OCI-LY1 (cell line): ENCODE results near the gene CYB5RL.

Source experiments
- H2AFZ ChIP-seq: fragments of 200-600 bp; sonication (generic), shearing (Covaris generic); 2 replicates; pipeline ENCODE4 v1.6.0; 2014; ENCODE audit warnings: antibody characterized with exemption, mild to moderate bottlenecking, low read length
- H3F3A ChIP-seq: fragments of 200-600 bp; sonication (generic), shearing (Covaris generic); 2 replicates; pipeline ENCODE4 v1.6.0; 2014; ENCODE audit warnings: mild to moderate bottlenecking, antibody characterized with exemption, low read length, moderate library complexity; ENCODE audit not compliant: insufficient read depth
- H3K27ac ChIP-seq: fragments of 200-600 bp; sonication (generic); 2 replicates; pipeline ENCODE4 v1.5.1; 2014; ENCODE audit warnings: low read length, mixed run types, mild to moderate bottlenecking, low read depth; ENCODE audit not compliant: poor library complexity, severe bottlenecking
- H3K27me3 ChIP-seq: fragments of 200-600 bp; sonication (generic); 2 replicates; pipeline ENCODE4 v1.6.0; 2014; ENCODE audit warnings: antibody characterized with exemption, mild to moderate bottlenecking, low read length, moderate library complexity; ENCODE audit not compliant: insufficient read depth
- H3K36me3 ChIP-seq: fragments of 200-600 bp; sonication (generic); 2 replicates; pipeline ENCODE4 v1.6.1; 2014; ENCODE audit warnings: mild to moderate bottlenecking, antibody characterized with exemption, low read length, moderate library complexity, mixed read lengths; ENCODE audit not compliant: insufficient read depth
- H3K4me1 ChIP-seq: fragments of 200-600 bp; sonication (generic); 2 replicates; pipeline ENCODE4 v1.5.1; 2014; ENCODE audit warnings: mild to moderate bottlenecking, low read length, moderate library complexity; ENCODE audit not compliant: insufficient read depth, severe bottlenecking
- H3K4me2 ChIP-seq: fragments of 200-600 bp; sonication (generic), shearing (Covaris generic); 2 replicates; pipeline ENCODE4 v1.6.1; 2014; ENCODE audit warnings: low read length
- H3K4me3 ChIP-seq: fragments of 200-600 bp; sonication (generic); 2 replicates; pipeline ENCODE4 v1.5.1; 2014; ENCODE audit warnings: low read length, low read depth, mild to moderate bottlenecking, mixed read lengths; ENCODE audit not compliant: poor library complexity, severe bottlenecking
- H3K79me2 ChIP-seq: fragments of 200-600 bp; shearing (Covaris generic); 2 replicates; pipeline ENCODE4 v1.6.1; 2016; ENCODE audit warnings: mixed run types, low read length, mixed read lengths; ENCODE audit not compliant: insufficient read depth
- H3K9ac ChIP-seq: fragments of 200-600 bp; sonication (generic), shearing (Covaris generic); 2 replicates; pipeline ENCODE4 v1.6.1; 2014; ENCODE audit warnings: mild to moderate bottlenecking, low read length, mixed read lengths
- H3K9me2 ChIP-seq: fragments of 200-600 bp; sonication (generic), shearing (Covaris generic); 2 replicates; pipeline ENCODE4 v1.6.1; 2014; ENCODE audit warnings: low read depth, mild to moderate bottlenecking, low read length, mixed read lengths
- H3K9me3 ChIP-seq: fragments of 200-600 bp; shearing (Covaris generic); 2 replicates; pipeline ENCODE4 v1.6.1; 2014; ENCODE audit warnings: low read length, mixed read lengths
- H4K20me1 ChIP-seq: fragments of 200-600 bp; sonication (generic), shearing (Covaris generic); 2 replicates; pipeline ENCODE4 v1.6.0; 2016; ENCODE audit warnings: mild to moderate bottlenecking, low read length; ENCODE audit not compliant: insufficient read depth
- EZH2 ChIP-seq: fragments of 200-600 bp; sonication (generic), shearing (Covaris generic); IDR thresholded peaks from 2 replicates; pipeline ENCODE4 v1.8.0; 2017; ENCODE audit warnings: borderline replicate concordance, mixed run types, mild to moderate bottlenecking, antibody characterized with exemption, low read length, moderate library complexity, mixed read lengths
- TF ChIP-seq, protein P1 (sequence below): fragments of 200-600 bp; sonication (generic), shearing (Covaris generic); IDR thresholded peaks from 2 replicates; pipeline ENCODE4 v1.5.1; 2017; ENCODE audit warnings: mild to moderate bottlenecking, antibody characterized with exemption, low read length, moderate library complexity, mixed read lengths

The CYB5RL gene

DNA sequence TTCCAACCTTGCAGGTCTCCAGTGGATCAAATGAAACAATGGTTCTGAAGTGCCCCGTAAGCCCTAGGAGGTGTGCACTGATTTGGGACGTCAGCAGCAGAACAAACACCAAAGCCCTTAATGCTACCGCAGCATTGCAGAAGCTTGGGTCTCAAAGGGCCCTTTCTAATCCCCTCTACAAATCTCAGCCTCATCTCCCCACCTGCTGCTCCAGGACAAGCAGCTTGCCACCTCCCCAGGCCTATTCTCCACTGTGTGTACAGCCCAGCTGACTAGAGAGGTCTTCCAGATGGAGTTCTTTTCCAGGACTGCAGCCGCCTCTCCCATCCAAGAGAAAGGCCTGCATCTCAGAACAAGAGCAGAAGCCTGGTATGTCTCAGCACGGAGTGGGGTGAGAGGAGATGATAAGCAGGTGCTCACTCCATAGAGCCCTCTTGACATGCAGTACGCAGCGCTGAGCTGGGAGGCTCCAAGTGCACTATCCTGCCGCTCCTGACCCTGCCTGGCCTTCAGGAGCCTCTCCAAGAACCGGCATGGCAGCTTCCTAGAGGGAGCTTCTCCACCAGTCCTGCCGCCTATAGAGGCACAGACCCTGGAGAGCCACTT lies 46.4 kb upstream of the CYB5RL start:
- Histone ChIP-seq H3K79me2 (no peaks in the 10 kb centered on the region), H3K4me3 (no peak overlapping the region), H3K9ac (no peak overlapping the region), H3F3A (no peaks in the 10 kb centered on the region), H3K4me2 (no peak overlapping the region), H4K20me1 (no peaks in the 10 kb centered on the region), H3K27ac (no peak overlapping the region), H3K4me1 (no peaks in the 10 kb centered on the region), H3K9me2 (no peaks in the 10 kb centered on the region), H3K36me3 (no peaks in the 10 kb centered on the region), H2AFZ (no peak overlapping the region), H3K9me3 (no peaks in the 10 kb centered on the region), H3K27me3 (no peaks in the 10 kb centered on the region)
- TF ChIP-seq, protein P1, sequence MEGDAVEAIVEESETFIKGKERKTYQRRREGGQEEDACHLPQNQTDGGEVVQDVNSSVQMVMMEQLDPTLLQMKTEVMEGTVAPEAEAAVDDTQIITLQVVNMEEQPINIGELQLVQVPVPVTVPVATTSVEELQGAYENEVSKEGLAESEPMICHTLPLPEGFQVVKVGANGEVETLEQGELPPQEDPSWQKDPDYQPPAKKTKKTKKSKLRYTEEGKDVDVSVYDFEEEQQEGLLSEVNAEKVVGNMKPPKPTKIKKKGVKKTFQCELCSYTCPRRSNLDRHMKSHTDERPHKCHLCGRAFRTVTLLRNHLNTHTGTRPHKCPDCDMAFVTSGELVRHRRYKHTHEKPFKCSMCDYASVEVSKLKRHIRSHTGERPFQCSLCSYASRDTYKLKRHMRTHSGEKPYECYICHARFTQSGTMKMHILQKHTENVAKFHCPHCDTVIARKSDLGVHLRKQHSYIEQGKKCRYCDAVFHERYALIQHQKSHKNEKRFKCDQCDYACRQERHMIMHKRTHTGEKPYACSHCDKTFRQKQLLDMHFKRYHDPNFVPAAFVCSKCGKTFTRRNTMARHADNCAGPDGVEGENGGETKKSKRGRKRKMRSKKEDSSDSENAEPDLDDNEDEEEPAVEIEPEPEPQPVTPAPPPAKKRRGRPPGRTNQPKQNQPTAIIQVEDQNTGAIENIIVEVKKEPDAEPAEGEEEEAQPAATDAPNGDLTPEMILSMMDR = no peak
- no peak for TF ChIP-seq EZH2

DNA sequence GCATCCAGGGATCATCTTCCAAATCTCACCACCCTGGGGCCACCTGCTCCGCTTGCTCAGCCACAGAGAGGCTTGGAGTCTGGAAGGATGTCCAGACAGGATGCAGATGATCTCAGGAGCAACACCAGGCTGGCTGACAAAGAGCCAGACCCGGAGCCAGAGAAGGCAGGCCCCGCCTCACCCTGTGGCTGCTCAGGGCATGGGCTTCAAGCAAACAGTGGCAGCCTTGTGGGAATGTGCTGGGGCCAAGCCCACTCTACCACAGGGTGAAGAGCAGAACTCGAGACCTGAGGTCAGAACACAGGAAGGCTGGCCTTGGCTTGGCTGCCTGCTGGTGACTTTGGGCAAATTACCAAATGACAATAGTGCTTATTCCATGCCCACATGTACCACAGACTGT lies 45.7 kb upstream of the CYB5RL start:
- H3K4me3 ChIP-seq = no peak overlapping the region
- H4K20me1 ChIP-seq = no peaks in the 10 kb centered on the region
- no peak overlapping the region for H3K9ac ChIP-seq
- H3K27me3 ChIP-seq = no peaks in the 10 kb centered on the region
- no peaks in the 10 kb centered on the region for H3K9me3 ChIP-seq
- no peak overlapping the region for H2AFZ ChIP-seq
- H3F3A ChIP-seq = no peaks in the 10 kb centered on the region
- H3K27ac ChIP-seq = no peak overlapping the region
- no peak for TF ChIP-seq EZH2
- TF ChIP-seq, protein P1 = no peak
- H3K9me2 ChIP-seq = no peaks in the 10 kb centered on the region
- H3K4me1 ChIP-seq = no peaks in the 10 kb centered on the region
- H3K4me2 ChIP-seq = no peak overlapping the region
- H3K79me2 ChIP-seq = no peaks in the 10 kb centered on the region
- no peaks in the 10 kb centered on the region for H3K36me3 ChIP-seq

DNA sequence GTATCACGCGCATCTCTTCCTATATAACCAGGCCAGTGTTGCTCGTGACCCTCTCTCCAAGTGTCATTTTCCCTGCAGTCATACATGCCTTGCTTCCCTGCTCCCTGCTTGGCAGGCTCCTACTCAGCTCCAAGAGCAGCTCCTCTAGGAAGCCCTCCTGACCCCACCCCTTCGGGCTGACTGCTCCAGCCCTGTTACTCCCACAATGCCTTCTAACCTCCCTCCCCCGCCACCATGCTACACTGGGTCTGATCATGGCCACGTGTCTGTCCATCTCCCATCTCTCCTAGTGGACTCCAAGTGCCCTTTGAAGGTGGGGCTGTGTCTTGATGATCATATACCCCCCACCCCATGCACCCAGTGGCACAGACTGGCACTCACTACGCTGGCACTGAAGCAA lies 44.8 kb upstream of the CYB5RL start:
- H3K27me3 ChIP-seq = no peaks in the 10 kb centered on the region
- no peaks in the 10 kb centered on the region for H3K9me3 ChIP-seq
- H3K9ac ChIP-seq = no peak overlapping the region
- H3K4me2 ChIP-seq = no peak overlapping the region
- H3F3A ChIP-seq = no peaks in the 10 kb centered on the region
- H3K36me3 ChIP-seq = no peaks in the 10 kb centered on the region
- H3K4me1 ChIP-seq = no peaks in the 10 kb centered on the region
- no peaks in the 10 kb centered on the region for H3K79me2 ChIP-seq
- H3K4me3 ChIP-seq = no peak overlapping the region
- H3K27ac ChIP-seq = no peak overlapping the region
- H2AFZ ChIP-seq = no peak overlapping the region
- H4K20me1 ChIP-seq = no peaks in the 10 kb centered on the region
- no peaks in the 10 kb centered on the region for H3K9me2 ChIP-seq
- TF ChIP-seq, protein P1 = no peak
- TF ChIP-seq EZH2 = no peak
